HCT116 (cell line): ENCODE data around the gene CPA5.

Experiments
- EGR1 ChIP-seq: IDR thresholded peaks from 2 replicates; pipeline ENCODE4 v1.6.1; 2012; ENCODE audit warnings: low read depth
- EZH2 ChIP-seq: fragments of 200-600 bp; sonication (generic); IDR thresholded peaks from 2 replicates; pipeline ENCODE4 v1.6.1; 2017; ENCODE audit warnings: antibody characterized with exemption, mixed run types
- MAX ChIP-seq: IDR thresholded peaks from 2 replicates; pipeline ENCODE4 v1.6.1; 2012
- POLR2A ChIP-seq: IDR thresholded peaks from 2 replicates; pipeline ENCODE4 v1.7.0; 2011; ENCODE audit warnings: borderline replicate concordance; ENCODE audit not compliant: insufficient read depth, insufficient read length; ENCODE audit errors: extremely low read depth
- POLR2AphosphoS5 ChIP-seq: IDR thresholded peaks from 2 replicates; pipeline ENCODE4 v1.6.1; 2011; ENCODE audit warnings: mild to moderate bottlenecking, low read depth, low read length, moderate library complexity
- SIN3A ChIP-seq: IDR thresholded peaks from 2 replicates; pipeline ENCODE4 v1.6.1; 2012; ENCODE audit warnings: low read depth
- TF ChIP-seq, protein P1 (sequence below): IDR thresholded peaks from 2 replicates; pipeline ENCODE4 v1.6.1; 2012; ENCODE audit warnings: low read depth
- TF ChIP-seq, protein P2 (sequence below), 3 experiments: fragments of 200-600 bp in 1 of 3; sonication (generic) in 1 of 3; IDR thresholded peaks in 2 of 3; conservative IDR thresholded peaks in 1 of 3; 2 replicates each; pipeline ENCODE4 v1.5.1; 2012 to 2017; ENCODE audit warnings: low read depth in 2 of 3, low read length in 2 of 3, antibody characterized with exemption in 1 of 3, borderline replicate concordance in 1 of 3, control low read depth in 1 of 3, mild to moderate bottlenecking in 1 of 3, mixed read lengths in 1 of 3, mixed run types in 1 of 3, moderate library complexity in 1 of 3; ENCODE audit not compliant: insufficient read depth in 1 of 3
- TF ChIP-seq, protein P3 (sequence below): IDR thresholded peaks from 2 replicates; pipeline ENCODE4 v1.6.1; 2011; ENCODE audit warnings: mild to moderate bottlenecking, low read length, moderate library complexity; ENCODE audit not compliant: insufficient replicate concordance; ENCODE audit errors: extremely low read depth

GRCh38 chr7:130338233-130338632 is 6.4 kb upstream of the CPA5 start:
- no peak for TF ChIP-seq POLR2A
- TF ChIP-seq, protein P1, sequence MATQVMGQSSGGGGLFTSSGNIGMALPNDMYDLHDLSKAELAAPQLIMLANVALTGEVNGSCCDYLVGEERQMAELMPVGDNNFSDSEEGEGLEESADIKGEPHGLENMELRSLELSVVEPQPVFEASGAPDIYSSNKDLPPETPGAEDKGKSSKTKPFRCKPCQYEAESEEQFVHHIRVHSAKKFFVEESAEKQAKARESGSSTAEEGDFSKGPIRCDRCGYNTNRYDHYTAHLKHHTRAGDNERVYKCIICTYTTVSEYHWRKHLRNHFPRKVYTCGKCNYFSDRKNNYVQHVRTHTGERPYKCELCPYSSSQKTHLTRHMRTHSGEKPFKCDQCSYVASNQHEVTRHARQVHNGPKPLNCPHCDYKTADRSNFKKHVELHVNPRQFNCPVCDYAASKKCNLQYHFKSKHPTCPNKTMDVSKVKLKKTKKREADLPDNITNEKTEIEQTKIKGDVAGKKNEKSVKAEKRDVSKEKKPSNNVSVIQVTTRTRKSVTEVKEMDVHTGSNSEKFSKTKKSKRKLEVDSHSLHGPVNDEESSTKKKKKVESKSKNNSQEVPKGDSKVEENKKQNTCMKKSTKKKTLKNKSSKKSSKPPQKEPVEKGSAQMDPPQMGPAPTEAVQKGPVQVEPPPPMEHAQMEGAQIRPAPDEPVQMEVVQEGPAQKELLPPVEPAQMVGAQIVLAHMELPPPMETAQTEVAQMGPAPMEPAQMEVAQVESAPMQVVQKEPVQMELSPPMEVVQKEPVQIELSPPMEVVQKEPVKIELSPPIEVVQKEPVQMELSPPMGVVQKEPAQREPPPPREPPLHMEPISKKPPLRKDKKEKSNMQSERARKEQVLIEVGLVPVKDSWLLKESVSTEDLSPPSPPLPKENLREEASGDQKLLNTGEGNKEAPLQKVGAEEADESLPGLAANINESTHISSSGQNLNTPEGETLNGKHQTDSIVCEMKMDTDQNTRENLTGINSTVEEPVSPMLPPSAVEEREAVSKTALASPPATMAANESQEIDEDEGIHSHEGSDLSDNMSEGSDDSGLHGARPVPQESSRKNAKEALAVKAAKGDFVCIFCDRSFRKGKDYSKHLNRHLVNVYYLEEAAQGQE, result no peak
- TF ChIP-seq EZH2, result no peak
- TF ChIP-seq, protein P2, sequence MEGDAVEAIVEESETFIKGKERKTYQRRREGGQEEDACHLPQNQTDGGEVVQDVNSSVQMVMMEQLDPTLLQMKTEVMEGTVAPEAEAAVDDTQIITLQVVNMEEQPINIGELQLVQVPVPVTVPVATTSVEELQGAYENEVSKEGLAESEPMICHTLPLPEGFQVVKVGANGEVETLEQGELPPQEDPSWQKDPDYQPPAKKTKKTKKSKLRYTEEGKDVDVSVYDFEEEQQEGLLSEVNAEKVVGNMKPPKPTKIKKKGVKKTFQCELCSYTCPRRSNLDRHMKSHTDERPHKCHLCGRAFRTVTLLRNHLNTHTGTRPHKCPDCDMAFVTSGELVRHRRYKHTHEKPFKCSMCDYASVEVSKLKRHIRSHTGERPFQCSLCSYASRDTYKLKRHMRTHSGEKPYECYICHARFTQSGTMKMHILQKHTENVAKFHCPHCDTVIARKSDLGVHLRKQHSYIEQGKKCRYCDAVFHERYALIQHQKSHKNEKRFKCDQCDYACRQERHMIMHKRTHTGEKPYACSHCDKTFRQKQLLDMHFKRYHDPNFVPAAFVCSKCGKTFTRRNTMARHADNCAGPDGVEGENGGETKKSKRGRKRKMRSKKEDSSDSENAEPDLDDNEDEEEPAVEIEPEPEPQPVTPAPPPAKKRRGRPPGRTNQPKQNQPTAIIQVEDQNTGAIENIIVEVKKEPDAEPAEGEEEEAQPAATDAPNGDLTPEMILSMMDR (IDR thresholded peaks at IDR 0.05 in 2 of 3, conservative IDR thresholded peaks at IDR 0.05 in 1 of 3; ENCODE audit: borderline replicate concordance in 1 of 3, insufficient read depth in 1 of 3, low read depth in 2 of 3, low read length in 2 of 3), result no peak
- TF ChIP-seq MAX, result no peak
- TF ChIP-seq SIN3A, result no peak
- TF ChIP-seq EGR1, result no peak
- no peak for TF ChIP-seq POLR2AphosphoS5
- TF ChIP-seq, protein P3, sequence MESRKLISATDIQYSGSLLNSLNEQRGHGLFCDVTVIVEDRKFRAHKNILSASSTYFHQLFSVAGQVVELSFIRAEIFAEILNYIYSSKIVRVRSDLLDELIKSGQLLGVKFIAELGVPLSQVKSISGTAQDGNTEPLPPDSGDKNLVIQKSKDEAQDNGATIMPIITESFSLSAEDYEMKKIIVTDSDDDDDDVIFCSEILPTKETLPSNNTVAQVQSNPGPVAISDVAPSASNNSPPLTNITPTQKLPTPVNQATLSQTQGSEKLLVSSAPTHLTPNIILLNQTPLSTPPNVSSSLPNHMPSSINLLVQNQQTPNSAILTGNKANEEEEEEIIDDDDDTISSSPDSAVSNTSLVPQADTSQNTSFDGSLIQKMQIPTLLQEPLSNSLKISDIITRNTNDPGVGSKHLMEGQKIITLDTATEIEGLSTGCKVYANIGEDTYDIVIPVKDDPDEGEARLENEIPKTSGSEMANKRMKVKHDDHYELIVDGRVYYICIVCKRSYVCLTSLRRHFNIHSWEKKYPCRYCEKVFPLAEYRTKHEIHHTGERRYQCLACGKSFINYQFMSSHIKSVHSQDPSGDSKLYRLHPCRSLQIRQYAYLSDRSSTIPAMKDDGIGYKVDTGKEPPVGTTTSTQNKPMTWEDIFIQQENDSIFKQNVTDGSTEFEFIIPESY, result no peak
